ENCODE data around the gene PPP2R3B. TPM values are rescaled to one million over a fixed set of nuclear protein-coding genes. Genes with fewer than 3 reads are reported as not detected.

Gene PPP2R3B
- total RNA-seq, 6 experiments from 2014 or later = 4.2 to 6.3 (median 5.3) TPM

- Histone ChIP-seq H3K4me3 (no peak overlapping the region), H3K27ac (no peak overlapping the region), H3K9me3 (no peaks in the 10 kb centered on the region), H3K4me1 (no peaks in the 10 kb centered on the region), H3K36me3 (no peaks in the 10 kb centered on the region), H3K27me3 (no peaks in the 10 kb centered on the region)
- TF ChIP-seq CTCF (IDR thresholded peaks at IDR 0.05) (no peak), POLR2A (IDR thresholded peaks at IDR 0.05) (no peak)
- ATAC-seq (no peak), DNase-seq (no peak)
- intact Hi-C loops (cut with DNase I) = no loop called here
- 53% methylated on average over 5 of the region's 38 CpGs for WGBS (ENCODE audit: insufficient coverage, low coverage, low lambda C conversion rate, missing lambda C conversion rate)
These were observed 11.3 kb downstream of the PPP2R3B start for GRCh38 chrX:375181-376036.

GRCh38 chrX:374596-374995, 12.1 kb downstream of the PPP2R3B start:
- Histone ChIP-seq H3K4me1 (no peaks in the 10 kb centered on the region), H3K36me3 (no peaks in the 10 kb centered on the region), H3K4me3 (no peak overlapping the region), H3K9me3 (no peaks in the 10 kb centered on the region), H3K27ac (no peak overlapping the region), H3K27me3 (no peaks in the 10 kb centered on the region)
- no peak for DNase-seq
- TF ChIP-seq CTCF (IDR thresholded peaks at IDR 0.05) (no peak), POLR2A (IDR thresholded peaks at IDR 0.05) (no peak)
- 5% methylated on average over 12 of the region's 21 CpGs for WGBS (ENCODE audit: insufficient coverage, low coverage, low lambda C conversion rate, missing lambda C conversion rate)
- intact Hi-C loops (cut with DNase I) = no loop called here
- ATAC-seq = peak; percentile 18 to 41 (median 28)

DNA sequence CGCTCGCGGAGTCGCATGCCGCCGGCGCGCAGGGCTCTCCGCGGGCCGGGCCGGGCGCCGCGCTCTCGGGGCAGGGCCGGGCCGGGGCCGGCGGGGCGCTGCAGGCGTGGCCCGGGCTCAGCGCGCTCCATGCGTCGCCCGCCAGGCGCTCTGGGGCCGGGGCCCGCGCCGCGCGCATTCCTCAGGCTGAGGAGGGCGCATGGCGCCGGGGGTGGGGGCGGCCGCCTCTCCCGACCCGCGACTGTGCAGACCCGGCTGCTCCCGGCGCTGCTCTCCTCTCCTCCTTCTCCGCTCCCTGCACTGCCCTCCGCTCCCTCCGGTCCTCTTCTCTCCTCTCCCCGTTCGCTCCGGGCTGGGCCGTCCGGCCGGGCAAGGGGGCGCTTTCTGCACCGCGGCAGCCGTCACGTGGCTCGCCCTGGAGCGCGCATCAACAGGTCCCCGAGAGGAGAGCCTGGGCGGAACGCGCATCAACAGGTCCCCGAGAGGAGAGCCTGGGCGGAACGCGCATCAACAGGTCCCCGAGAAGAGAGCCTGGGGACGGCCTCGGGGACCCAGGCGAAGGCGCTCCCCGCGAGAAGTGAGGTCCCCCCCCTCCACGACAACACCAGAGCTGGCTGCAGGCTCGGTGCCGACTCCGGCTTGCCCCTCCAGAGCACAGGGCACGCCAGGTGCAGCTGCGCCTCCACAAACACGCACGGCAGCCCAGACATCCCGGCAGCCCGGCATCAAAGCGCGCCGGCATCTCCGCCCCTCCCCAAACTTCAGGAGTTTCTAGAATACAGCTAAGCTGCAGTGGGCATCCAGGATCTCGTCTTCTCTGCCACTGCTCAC, 12.9 kb downstream of the PPP2R3B start:
- intact Hi-C loops (cut with DNase I) = no loop called here
- ATAC-seq (peak; percentile 18 to 48 (median 30)), DNase-seq (no peak)
- H3K27me3 ChIP-seq = no peaks in the 10 kb centered on the region
- H3K9me3 ChIP-seq = no peaks in the 10 kb centered on the region
- H3K27ac ChIP-seq = no peak overlapping the region
- TF ChIP-seq CTCF (IDR thresholded peaks at IDR 0.05) (no peak), POLR2A (IDR thresholded peaks at IDR 0.05) (no peak)
- 1% methylated on average over 24 of the region's 93 CpGs for WGBS (ENCODE audit: insufficient coverage, low coverage, low lambda C conversion rate, missing lambda C conversion rate)
- H3K36me3 ChIP-seq = no peaks in the 10 kb centered on the region
- H3K4me1 ChIP-seq = no peaks in the 10 kb centered on the region
- H3K4me3 ChIP-seq = no peak overlapping the region

- Histone ChIP-seq H3K27ac (no peak overlapping the region), H3K36me3 (no peaks in the 10 kb centered on the region), H3K4me1 (no peaks in the 10 kb centered on the region), H3K9me3 (no peaks in the 10 kb centered on the region), H3K27me3 (no peaks in the 10 kb centered on the region), H3K4me3 (no peak overlapping the region)
- DNase-seq (no peak), ATAC-seq (no peak)
- TF ChIP-seq POLR2A (IDR thresholded peaks at IDR 0.05) = no peak
- no peak for TF ChIP-seq CTCF (IDR thresholded peaks at IDR 0.05)
- WGBS (ENCODE audit: insufficient coverage, low coverage, low lambda C conversion rate, missing lambda C conversion rate) = 46% methylated on average over 17 of the region's 63 CpGs
- intact Hi-C loops (cut with DNase I) = no loop called here
These were observed 13.7 kb downstream of the PPP2R3B start for GRCh38 chrX:372856-373640.

All from right lobe of liver (tissue), 6 donors.